HTERT RPE-1 (cell line): ENCODE results near the gene MEF2D.

Experiments
- in situ Hi-C: fragments of 300-500 bp; cut with MboI; formaldehyde crosslinking; loops from 4 replicates; pipeline ENCODE4 v1.14.3; 2020; ENCODE audit warnings: low sequenced_read_pairs

The MEF2D gene

GRCh38 chr1:156502391-156502893, 1.9 kb upstream of the MEF2D start:
- in situ Hi-C loops: no loop called here

DNA sequence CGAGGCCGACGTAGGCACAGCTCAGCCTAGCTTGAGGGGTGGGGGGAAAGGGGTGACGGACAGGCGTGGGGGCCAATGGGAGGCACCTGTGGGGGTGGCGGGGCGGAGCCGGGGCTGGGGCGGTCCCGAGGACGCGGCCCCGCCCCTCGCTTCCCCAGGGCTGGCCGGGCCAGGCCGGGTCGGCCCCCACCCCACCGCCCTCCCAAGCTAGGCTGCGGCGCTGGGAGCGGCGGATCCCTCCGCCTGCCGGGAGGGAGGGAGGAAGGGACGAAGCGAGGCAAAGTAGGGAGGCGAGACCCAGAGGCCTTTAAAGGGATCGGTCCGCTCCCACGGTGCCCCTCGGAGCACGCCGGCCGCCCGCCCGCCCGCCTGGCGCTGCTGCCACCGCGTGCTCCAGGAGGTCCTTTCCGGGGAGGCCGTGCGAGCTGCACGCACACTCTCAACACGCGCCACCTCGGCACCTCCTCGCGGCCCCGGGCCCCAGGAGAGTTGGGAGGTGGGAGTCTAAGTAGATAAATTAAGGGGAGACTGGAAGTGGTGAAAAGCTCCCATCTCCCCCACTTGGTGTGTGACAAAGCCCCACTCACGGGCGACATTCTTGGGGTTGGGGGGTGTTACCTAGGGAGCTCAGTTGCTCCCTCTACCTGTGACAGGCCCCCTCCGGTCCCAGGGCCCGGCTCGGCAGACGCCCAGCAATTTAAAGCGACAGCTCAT, 375 bp upstream of the MEF2D start:
- in situ Hi-C loops: no loop called here

GRCh38 chr1:156499842-156500542, 583 bp downstream of the MEF2D start:
- in situ Hi-C loops: no loop called here

DNA sequence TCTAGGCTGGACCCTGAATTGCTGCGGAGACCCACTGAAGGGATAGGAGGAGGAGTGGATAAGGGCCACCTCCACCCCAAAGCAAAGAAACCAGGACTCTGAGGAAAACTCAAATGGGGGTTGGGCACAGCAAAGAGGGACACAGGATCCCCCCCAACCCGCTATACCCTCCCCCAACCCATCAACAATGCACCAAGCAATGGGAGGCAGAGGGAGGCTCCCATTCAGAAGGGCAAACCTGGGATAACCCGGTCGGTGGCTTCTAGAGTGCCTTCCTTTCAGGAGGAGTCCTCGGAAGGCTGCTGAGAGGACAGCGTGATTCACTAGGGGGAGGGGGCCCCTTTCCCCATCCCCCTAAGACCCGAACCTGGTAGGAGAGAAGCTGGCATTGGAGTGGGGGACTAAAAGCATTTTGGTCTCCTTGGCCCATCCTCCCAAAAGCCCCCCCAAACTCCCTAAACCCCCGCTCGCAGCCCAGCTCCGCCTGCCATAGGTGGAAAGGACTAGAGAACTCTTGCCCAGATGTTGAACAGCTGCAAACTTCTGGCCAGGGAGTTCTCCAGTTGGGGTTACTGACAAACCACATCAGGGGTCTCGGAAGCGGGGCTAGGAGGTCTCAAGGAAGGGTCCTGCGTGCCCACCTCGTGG, 1.3 kb downstream of the MEF2D start:
- in situ Hi-C loops: no loop called here

- in situ Hi-C loops: no loop called here
Observed at GRCh38 chr1:156498432-156499193, 2.0 kb downstream of the MEF2D start.

DNA sequence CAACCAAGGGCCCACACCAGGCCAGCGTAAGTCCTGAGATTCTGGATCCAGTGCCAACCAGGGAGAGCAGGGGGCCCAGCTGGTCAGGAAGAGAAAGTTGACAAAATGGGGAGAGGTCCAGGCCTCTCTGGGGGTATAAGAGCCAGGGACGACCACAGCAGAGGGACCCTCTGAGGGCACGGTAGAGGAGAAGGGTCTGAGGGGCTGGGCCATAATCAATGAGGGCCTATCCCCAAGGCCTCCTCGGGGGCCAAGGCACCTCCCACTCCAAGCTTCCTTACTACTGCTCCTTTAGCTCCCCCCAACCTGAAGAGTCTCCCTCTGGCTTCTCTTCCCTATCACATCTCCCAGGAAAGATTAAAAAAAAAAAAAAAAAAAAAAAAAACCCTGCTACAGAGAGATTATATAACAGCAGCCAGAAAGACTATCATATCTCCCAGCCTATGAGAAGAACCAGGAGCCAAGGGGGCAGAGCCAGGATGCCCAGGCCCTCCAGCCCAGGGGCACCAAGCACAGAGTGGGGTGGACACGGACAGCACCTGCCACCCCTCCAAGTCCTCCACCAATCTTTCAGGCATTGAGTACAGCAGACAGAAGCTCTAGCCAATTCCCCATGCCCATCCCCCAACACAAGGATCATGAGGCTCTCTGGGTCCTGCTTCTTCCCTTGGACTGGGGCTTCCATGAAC, 2.7 kb downstream of the MEF2D start:
- in situ Hi-C loops: no loop called here

DNA sequence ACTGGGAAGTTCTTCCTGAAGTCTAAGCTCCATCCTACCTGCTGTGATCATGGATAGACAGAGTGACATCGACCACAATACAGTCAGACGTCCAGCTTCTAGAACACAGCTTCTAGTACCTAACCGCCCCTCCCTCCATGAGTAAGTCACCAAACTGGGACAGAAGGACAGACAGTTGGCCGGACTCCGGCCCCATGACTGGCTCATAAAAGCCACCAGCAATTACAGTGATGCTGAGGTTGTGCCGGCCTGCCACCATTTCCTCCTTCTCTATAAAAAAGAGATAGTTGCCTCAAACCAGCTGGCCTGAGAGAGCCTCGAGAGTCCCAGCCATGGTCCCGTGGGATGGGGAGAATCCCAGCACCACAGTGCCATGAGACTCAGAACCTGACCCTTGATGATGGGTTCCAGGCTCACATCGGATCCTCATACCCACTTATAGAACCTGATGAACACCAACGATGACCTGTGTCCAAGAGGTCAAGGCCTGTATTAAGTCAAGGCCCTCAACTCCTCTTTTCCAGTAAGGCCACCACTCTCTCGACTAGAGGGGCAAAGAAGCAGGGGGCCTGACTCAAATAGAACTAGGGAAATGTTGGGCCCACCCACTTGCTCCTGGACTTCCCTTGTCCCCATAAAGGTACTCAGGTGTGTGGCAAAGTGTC, 3.4 kb downstream of the MEF2D start:
- in situ Hi-C loops: no loop called here

- in situ Hi-C loops: no loop called here
Observed at GRCh38 chr1:156496211-156496761, 4.3 kb downstream of the MEF2D start.

DNA sequence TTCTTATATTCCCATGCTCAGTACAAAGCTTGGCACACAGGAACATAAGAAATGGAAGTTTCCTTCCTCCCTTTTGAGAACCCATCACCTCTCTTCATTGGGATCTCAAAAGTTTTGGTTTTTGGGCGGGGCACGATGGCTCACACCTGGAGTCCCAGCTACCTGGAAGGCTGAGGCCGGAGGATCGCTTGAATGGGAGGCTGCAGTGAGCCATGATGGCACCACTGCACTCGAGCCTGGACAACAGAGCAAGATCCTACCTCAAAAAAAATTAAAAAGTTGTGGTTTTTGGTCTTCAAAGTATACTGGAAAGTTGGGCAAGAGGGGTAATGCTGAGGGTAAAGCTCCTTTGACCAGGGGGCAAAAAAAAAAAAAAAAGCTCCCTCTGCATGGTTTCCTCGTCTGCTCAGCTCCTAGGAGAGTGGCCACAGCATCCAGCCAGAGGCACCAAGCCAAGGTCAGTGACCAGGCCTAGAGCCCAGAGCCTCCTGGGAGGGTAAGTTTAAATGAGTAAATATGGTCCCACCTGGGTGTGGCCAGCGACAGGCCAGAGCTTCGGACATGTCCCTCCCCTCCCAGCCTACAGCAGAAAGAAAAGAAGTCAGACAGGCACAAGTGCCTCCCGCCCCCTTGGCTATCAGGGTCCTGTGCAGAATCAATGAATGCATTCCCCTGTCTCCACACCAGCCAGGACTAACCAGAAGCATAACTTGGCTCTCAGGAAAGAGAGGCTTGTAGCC, 5.0 kb downstream of the MEF2D start:
- in situ Hi-C loops: no loop called here

DNA sequence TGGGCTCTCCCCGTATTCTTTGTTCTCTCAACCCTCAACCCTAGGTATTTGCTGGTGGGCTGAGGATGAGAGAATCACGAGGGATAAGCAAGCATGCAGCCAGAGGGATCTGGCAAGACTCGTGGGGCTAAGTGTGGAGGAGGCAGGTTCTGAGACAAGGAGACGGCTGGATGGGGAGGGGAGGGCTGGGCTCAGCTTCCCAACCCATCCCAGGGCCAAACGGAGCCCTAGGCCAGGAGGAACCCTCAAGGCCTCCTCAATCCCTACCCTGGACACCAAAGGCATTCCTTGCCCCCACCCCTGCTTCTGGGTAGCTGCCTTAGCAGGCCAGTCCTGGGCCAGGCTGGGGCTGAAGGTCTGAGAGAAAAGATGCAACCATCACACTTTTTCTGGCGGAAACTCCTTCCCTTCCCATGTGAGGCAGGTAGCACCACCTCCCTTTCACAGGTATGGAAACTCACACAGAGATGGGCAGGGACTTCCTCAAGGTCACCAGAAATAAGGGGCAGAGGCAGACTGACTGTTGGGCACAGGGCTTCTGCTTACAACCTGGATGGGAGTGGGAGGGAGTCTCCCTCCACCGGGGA, 6.2 kb downstream of the MEF2D start:
- in situ Hi-C loops: no loop called here

- in situ Hi-C loops: no loop called here
Observed at GRCh38 chr1:156493742-156494141, 6.8 kb downstream of the MEF2D start.

DNA sequence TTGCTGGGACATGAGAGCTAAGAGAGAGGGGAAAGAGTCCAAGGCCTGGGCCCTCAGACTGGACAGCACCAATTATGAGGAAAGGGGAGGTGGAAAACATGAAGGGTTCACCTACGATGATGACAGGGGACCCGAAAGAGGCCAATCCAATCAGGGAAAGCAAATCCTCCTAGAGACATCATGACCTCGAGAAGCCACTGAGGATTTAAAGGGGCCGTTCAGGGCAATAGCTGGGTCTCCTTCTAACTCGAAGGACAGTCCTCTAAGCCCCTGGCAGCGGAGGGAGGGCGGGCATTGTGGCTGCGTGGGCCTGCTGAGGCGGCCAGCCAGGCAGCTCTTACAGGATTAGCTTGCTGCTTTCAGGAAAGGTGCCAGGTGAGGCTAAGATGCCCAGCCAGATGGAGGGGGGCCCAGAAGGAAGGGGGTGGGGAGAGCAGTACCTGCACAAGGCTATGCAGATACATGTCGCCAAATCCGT, 7.4 kb downstream of the MEF2D start:
- in situ Hi-C loops: no loop called here

DNA sequence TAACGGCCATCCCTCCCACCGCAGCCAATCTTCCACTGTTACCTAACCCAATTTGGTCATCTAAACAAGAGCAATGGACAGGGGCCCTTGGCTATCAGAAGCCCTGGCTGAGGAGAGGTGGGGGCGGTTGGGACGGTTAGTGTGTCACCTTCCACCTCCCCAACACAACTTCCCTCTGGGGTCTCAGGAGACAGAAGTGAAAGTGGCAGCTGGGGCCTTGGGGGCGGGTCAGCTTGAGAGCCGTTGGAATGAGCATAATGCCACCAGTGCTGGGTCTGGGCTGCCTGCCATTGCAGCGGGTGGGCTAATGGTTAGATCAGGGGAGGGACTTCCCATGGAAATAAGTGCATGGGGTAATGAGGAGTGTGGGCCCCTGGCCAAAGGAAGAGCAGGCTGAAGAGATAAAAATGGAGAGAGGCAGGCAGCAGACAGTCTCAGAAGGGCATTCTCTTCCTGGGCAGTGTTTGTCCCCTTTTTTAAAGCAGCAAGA, 7.9 kb downstream of the MEF2D start:
- in situ Hi-C loops: no loop called here

DNA sequence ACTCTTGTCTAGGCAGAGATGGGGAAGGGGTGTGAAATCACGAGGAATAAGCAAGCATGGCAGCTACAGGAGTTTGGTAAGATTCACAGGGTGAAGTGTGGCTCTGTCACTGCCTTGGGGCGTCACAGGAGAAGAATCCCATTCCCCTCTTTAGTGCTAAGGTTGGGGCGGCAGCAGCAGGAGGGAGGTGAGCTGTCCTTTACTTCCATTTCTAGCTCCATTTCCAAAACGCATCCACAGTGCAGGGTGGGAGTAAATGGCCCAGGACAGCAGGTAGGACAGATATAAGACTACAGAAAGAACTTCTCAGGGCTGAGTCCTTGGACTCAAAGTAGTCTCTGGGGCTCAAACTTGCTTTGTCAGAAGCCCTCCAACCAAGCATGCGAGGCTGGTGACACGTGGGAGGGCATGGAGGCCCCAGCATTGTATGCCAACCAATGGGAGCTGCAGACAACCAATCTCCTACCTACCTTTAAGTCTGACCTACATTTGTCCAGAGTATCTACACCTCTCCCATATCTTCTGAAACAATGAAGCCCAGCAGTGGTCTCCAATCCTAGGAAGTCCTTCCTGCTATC, 8.5 kb downstream of the MEF2D start:
- in situ Hi-C loops: no loop called here

DNA sequence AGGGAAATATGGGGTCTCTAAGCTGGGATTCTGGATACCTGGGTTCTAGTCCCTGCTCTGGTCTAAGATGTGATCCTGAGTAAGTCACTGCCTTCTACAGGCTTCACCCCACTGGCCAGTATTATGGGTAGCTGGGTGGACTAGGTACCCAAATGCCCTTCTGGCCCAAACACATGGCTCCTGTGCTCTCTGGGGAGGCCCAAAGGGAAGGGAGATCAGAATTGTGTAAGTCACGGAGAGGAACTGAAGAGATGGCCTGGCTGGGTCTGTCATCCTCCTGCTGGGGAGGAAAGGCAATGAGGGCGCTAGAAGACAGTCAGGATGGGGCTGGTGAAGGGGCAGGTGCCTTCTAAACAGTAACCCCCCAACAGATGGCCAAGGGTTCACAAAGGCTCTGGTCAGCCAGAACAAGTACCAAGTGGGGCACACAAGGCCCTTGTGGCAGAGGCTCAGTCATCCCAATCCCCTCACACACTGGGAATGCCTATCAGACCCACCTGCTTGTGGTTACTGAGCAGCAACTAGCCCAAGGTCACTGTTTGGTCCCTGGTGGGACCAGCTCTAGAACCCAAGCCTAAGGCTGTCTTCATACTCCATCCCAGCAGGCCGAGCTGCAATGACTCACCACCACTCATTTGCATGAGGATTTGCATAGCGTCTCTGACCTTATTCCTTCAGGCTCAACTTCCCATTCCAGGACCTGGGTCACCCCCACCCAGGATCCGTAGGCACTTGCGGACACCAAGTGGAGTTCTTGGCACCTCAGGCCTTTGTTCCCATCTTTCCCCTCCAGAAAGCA, 9.2 kb downstream of the MEF2D start:
- in situ Hi-C loops: no loop called here

DNA sequence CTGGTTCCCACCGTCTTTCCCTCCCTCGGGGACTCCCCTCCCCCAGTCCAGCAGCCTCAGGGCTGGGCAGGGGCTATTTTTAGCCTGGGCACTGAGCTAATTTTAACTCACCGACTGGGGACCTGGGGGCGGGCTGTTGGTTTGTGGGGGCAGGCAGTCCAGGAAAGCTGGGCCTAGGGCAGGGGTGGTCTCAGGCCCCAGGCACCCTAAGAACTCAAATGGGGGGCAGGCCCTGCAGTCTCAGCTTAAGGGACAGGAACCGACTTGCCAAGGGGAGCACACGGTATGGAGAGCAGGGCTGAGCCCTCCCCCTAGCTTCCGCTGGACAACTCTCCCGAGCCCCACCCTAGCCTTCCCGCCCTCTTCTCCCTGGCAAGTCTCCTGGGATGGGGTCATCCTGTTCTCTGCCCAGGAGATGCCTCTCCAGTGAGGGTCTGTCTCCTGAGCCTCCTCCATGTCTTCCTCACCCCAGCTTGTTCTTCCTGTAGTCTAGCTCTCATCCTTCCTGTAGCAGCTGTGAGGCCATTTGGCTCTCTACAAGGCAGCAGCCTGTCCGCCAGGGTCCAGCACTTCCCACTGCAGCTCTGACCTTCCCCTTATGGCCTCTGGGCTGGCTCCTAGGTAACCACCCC, 10.1 kb downstream of the MEF2D start:
- in situ Hi-C loops: no loop called here

- in situ Hi-C loops: no loop called here
Observed at GRCh38 chr1:156489935-156490293, 10.7 kb downstream of the MEF2D start.
